ENCODE results near the gene FTCD.

Gene FTCD

DNA sequence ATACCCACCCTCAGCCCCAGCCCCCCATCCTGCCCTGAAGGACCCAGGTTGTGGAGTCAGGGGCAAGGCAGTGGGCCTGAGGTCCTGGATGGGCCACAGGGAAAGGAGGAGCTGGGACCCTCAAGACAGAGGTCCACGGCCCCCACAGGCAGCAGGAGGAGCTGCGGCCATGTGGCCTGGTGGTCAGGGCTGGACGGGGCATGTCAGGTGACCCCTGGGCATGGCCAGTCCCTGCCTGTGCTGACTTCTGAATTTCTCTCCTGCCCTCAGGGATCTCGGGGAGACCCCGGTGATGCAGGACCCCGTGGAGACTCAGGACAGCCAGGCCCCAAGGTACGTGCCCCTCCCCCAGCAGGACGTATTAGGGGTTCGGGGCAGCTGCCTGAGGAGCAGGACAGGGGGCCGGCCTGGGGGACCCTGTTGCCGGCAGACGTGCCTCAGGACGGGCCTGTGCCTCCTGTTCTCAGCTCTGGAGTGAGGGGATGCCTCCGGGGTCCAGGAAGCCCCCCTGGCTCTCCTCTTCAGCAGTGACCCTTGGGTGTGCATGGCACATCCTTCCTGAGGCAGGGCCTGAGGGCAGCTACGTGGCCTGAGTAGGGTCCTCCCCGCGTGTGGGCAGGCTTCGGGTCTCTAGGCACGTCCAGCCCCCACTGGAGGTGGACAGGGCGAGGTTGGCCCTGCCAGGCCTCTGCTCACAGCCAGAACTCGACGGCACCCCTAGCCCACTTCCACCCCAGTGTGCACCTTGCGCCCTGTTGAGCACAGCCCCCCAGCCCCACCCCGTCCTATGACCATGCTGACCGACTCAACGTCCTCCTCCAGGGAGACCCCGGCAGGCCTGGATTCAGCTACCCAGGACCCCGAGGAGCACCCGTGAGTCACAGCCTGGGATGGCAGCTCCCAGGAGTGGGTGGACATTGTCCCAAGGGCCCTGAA is 33.8 kb downstream of the FTCD start:
- DNase-seq: no peak

DNA sequence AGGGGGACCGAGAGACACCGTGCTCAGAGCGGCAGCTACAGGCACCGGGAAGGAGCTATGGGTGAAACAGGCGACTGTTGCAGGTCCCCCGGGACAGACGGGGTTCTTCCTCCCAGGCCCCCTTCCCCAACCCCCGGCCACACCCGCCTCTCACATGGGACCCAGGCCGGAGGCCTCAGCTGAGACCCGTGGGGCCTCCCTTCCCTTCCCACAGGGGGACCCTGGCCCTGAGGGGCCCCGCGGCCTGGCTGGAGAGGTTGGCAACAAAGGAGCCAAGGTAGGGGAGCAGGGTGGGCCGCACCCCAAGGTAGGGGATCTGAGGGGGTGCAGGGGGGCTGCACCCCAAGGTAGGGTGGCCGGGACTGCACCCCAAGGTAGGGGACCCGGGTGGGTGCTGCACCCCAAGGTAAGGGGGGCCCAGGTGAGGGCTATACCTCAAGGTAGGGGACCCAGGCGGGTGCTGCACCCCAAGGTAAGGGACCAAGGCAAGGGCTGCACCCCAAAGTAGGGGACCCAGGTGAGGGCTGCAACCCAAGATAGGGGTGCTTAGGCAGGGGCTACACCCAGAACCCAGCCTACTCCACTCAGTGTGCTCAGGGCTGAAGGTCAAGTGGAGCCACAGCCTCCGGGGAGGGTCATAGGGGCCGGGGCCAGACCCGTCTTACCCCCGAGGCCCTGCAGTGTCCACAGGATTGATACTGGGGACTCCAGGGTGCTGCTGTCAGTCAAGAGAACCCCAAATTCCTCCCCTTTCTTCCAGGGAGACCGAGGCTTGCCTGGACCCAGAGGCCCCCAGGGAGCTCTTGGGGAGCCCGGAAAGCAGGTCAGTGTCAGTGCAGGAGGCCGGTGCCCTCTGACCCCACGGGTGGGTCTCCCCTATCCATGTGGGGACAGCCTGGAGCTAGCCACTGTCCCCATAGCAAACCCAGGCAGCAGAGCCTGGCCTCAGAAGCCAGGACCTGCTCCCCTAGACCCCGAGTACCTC is 34.8 kb downstream of the FTCD start:
- no peak for DNase-seq

DNA sequence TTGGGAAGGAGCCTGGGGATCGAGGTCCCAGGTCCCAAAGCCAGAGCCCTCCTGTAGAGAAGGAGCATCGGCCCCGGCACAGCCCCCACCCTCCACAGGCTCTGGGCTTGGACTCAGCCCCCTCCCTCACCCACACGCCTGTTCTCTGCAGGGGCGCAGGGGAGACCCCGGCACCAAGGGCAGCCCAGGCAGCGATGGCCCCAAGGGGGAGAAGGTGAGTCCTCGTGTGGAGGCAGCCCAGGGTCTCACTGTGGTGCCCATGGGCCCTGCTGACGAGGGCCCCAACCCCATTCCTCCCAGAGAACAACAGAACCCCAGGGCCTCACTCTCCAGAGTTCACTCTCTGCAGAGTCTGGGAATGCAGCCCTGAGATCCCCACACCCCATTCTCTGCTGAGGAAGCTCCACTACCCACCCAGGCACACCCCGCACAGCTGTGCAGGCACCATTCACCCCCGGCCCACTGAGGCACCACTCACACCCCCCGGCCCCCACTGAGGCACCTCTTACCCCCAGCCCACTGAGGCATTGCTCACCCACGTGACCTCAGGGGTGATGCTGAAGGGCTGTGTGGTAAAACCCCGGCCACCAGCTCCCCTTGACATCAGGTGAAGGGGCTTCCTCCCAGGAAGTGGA is 35.6 kb downstream of the FTCD start:
- DNase-seq: no peak

DNA sequence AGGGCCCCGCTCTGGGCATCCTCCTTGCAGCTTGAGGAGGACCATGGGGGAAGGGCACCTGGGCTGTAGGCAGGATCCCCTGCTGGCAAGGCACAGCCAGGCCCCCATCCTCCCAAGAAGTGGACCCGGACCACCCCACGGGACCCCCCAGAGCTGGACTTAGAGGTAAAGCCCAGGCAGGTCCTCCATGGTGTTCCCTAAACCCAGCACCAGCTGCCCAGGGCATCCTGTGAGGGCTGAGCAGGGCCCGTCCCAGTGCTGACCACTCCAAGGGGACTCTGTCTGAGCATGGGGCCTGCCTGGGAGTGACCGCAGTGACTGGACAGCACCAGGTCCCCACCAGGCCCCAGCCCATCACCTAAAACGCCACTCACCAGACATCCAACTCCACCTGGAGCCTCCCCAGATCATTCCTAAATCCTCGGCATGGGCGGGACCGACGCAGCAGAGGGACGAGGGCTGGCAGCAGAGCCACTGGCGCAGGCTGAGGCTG is 36.2 kb downstream of the FTCD start:
- no peak for DNase-seq

DNA sequence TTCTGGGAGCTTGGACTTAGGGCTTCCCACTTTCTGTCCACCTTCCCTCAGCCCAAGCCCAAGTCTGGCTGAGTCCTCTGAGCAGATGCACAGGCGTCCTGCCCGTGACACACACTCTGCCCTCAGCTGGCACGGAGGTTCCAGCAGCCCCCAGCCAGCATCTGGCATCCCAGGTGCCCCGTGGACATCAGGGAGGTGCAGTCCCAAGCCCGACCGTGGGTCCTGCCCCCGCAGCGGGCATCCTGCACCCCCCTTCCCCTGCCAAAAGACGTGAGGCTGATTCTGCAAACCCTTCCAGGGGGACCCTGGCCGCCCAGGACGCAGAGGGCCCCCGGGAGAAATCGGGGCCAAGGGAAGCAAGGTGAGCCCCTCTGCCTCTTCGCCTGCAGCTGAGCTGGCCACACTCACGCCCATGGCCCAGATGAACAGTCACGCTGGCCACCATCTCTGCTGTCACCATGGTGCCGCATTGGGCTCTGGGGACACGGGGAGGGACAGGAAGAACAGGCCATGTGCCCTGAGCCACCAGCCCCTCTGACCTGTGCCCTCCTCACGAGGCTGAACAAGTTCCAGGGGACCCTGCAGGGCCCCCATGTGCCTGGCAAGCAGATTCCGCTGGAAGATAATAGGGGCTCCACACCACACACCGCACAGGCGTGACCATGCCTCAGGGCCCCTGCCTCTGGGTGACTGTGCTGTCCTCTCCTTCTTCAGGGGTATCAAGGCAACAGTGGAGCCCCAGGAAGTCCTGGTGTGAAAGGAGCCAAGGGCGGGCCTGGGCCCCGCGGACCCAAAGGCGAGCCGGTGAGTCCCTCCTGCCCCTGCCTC is 36.8 kb downstream of the FTCD start:
- DNase-seq: no peak

DNA sequence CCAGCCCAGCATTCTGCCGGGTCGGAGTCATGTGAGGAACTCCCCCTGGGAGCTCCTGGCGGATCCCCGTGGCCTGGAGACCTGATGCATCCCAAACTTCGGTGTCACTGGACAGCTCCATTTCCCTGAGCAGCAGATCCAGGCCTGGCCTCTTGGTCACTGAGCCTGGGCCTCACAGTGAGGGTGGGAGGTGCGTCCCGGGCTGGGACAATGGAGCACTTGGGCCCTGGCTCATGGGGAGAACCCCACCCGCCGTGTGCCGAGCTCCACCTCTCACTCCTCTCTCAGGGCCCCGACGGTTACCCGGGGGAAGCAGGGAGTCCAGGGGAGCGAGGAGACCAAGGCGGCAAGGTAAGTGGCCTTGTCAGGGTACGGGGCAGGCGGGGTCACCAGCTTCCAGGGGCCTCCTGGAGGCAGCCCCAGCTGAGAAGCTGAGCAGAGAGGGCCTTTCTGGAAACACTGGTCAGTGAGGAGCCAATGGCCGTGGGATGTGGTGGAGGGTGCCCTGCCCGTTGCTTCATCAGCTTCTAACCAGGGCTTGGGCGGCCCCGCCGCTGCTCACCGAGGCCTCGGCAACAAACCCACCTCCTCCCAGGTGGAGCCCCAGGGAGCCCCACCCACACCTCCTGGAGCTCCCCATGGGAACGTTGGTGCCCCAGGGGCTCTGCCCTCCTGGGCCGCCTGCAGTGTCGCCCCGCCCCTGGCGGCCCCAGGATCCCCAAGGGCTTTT is 37.6 kb downstream of the FTCD start:
- DNase-seq: no peak

DNA sequence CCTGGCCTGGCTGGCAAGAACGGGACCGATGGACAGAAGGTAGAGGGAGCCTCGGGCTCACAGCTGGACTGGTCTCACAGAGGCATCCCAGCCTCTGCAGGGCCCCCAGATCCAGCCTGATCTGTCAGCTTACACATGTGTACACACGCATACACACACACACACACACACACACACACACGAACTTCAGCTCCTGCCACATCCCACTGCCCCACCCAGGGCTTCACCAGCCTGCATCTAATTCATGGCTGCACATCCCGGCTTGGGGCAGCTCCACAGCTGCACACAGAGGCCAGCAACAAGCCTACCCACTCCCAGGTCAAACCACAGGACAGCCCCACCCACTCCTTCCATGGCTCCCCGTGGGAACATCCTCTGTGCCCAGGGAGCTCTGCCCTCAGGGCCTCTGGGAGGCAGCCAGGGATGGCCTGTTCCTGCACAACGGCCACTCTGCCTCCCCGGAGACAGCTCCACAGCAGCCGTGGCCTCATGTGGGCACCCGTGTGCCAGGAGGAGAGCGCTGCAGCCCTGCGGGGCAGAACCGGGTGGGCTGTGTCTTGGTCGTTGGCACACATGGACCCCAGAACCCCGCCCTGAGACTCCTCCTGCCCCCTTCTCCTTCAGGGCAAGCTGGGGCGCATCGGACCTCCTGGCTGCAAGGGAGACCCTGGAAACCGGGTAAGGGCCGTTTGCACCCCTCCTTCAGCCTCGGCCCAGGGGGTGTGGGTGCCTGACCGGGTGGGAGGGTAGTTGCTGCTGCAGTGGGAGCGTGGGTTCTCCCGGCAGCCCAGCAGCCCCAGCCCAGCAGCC is 38.4 kb downstream of the FTCD start:
- DNase-seq: no peak

DNA sequence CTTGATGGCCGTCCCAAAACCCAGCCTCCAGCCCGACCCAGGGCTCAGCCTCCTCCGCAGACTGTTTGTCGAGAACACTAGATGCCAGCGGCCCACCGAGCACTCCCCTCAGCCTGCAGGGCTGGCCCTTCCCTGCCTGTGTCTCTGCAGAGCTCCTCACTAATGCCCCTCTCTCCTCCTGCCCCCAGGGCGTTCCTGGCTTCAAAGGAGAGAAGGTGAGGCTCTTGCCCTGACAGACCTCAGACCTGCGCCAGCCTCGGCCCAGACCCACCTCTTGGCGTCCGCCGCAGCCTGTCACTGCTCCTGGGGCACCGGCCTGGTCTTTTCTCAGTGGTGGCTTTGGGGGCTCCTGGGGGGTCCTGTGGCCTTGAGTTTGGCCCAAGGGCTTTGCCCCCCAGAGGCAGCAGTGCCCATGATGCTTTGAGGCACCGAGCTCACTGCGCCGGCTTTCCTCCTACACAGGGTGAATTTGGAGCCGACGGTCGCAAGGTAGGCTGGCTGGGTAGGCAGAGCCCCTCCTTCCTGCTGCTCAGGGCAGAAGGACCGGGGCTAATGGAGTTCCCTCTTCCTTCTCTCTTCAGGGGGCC is 39.1 kb downstream of the FTCD start:
- DNase-seq: no peak

DNA sequence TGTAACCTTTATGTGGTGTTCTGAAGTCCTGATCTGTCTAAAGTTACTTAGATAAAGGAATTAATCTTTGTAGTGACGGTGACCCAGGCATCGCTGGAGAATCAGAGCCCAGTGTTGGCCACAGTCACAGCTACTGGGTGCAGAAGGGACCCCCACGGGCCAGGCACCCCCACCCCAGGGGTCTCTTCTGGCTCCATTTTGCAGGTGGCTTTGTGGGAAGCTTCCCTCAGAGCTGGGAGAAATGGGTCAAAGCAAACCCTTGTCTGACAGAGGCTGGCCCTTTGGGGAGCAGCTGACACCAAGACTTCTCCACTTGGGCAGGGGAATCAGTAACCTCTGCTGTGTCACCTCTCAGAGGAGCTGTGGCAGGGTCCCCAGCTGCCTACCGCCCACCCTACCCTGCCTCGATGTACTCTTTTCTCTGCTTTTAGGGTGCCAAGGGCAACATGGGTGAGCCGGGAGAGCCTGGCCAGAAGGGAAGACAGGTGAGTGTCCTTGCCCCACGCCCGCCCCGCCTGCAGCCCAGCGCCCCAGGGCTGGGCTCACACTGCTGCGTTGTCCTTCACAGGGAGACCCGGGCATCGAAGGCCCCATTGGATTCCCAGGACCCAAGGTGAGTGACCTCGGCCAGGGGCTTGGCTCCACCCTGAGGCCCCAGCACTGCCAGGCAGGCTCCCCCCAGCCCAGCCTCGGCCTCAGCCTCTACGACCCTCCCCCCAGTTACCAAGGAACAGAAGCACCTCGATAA is 39.8 kb downstream of the FTCD start:
- no peak for DNase-seq

DNA sequence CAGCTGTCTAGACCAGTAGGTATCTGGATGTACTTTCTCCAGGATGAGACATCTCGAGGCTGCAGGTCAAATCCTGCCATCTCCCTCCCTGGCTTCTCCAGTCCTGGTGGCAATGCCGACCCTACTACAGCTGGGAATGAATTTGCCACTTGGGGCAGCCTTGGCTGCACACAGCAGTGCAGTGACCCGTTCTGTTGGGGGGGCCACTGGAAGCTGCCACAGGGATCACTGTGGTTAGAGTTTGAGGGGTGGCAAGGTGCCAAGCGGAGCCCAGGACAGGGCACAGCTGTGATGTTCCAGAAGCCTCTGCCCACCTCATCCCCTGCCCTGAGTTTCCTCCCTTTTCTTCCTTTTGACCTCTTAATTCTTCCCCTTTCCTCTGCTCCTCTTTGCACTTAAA is 40.4 kb downstream of the FTCD start:
- DNase-seq: no peak

DNA sequence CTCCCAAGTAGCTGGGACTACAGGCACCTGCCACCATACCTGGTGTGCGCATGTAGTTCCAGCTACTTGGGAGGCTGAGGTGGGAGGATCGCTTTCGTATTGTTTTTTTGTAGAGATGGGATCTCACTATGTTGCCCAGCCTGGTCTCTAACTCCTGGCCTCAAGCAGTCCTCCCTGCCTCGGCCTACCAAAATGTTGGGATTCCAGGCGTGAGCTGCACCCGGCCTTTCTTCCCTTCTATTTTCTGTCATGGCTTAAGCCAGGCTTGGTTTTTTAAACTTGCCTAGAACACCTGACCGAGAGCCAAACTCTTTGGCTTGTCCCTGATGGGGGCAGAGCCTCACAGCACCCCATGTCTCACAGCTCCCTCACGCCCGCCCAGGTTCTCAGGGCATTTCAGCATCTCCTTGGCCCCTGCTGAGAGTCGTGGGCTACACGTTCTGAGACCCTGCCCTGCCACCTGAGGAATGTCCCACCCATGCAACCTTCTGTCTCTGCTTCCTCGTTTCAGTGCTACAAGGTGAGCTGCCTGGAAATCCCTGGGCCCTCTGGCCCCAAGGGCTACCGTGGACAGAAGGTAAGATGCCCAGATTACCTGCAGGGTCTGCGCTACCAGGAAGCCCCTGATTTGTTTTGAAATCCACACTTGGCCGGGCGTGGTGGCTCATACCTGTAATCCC is 41.7 kb downstream of the FTCD start:
- no peak for DNase-seq

DNA sequence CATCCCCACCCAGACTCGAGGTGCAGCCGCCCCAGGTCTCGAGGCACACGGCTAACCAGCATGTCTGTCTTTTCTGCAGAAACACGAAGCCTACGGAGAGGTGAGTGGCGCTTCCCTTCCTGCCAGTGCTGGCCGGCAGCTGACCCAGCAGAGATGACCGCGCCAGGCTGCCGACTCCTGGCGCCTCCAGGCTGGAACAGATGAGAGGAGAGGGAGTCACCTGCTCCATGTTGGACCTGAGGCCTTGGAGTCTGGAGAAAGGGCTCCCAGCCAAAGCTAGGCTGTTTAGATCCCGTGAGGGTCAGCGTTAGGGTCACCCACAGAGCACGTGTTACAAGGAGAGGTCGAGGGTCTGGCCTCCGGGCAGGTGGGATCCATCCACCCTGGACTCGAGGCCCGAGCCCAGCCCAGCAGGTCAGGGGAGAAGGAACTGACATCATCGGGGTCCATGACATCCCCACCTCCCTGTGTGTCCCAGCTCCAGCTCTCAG is 42.6 kb downstream of the FTCD start:
- no peak for DNase-seq

DNA sequence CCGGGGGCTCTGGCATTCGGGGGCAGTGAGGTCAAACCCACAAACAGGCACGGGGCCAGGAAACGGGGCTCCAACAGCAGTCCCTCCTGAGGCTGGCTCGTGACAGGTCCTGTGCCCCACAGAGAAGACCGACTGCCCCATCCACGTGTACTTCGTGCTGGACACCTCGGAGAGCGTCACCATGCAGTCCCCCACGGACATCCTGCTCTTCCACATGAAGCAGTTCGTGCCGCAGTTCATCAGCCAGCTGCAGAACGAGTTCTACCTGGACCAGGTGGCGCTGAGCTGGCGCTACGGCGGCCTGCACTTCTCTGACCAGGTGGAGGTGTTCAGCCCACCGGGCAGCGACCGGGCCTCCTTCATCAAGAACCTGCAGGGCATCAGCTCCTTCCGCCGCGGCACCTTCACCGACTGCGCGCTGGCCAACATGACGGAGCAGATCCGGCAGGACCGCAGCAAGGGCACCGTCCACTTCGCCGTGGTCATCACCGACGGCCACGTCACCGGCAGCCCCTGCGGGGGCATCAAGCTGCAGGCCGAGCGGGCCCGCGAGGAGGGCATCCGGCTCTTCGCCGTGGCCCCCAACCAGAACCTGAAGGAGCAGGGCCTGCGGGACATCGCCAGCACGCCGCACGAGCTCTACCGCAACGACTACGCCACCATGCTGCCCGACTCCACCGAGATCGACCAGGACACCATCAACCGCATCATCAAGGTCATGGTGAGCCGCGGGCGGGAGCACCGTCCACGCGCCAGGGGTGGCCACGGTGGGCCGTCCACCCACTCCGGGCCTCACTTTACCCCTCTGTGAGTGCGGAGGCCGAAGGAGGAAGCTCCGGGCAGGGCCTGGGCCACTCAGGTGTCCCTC is 43.3 kb downstream of the FTCD start:
- DNase-seq: no peak

DNA sequence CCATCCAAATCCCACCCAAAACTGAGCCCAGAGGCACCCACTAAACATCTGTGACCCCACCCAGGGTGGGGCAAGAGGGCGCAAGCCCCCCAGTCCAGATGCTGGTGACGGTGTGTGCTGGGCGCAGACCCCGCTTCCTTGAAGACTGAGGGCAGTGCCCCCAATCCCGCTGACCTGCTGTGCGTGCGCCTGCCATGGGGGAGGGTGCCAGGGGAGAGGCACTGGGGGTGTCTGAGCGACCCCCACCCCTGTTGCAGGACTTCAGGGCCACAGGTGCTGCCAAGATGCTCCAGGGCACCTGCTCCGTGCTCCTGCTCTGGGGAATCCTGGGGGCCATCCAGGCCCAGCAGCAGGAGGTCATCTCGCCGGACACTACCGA is 44.2 kb downstream of the FTCD start:
- no peak for DNase-seq

DNA sequence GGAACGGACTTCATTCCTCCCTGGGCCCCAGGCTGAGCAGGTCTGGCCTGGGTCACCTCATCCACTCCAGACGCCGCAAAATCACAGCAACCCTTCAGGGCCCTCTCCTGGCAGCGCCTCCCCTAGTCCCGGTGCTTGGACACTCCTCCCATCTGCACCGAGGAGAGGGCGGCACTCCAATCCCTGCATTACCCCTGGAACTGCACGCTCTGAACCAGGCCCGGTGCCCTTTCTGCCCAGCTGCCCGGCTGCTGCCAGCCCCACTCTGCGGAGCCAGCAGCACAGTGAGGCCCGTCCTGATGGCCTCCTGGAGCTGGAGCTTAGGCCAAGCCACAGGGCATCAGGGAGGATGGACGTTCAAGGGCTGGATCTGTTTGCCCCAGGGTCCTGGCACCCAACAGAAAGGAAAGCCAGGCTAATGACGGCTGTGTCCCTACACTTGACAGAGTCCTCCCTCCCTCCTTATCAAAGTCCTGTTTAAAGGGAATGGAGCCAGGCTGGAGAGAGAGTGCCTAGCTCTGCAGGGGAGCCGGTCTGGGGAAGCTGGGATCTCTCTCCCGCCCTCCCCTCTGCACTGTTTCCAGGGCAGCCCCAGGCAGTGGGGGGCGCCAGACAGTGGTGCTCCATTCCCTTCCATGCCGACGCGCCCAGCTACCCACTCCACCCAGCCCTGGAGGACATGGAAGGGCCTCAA is 44.7 kb downstream of the FTCD start:
- DNase-seq: no peak

DNA sequence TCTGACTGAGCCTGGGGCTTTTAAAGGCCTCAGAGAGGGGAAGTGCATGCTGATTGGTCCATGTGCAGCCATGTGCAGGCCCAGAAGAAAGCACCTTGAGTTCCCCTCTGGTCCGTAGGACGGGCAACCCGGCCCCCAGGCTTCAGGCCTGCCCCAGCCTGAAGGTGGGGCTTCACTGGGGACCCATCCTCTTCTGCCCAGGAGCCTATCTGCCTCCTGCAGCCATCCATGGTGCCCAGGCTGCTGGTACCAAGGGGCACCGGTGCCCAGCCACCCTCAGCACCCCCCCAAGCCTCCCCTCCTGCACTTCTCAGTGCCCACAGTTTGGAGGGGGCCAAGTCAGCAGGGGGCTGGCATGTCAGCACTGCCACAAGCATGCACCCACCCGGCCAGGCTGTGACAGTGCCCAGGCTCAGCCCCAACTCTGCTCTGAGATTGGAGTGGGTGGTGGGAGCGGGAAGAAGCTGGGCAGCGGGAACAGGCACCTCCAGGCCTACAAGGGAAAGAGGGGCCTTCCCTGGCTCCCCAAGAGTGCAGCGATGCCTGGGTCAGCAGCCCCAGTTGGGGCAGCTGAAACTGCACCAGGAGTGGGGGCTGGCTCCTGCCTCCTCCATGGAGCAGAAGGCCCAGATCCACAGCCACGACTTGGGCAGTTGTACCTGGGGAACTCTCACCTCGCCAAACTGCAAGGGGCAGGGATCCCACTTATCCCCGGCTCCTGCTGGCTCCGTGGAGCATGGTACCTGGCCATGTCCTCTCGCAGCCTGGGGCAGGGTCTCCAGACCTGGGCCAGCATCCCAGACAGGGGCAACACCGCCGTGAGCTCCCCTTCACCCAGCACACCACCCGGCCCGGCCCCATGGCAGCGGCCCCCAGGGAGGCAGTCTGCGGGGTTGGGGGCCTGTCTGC is 45.8 kb downstream of the FTCD start:
- DNase-seq: no peak
